ENCODE measurements around the gene ITGA5. TPM values are rescaled to one million over a fixed set of nuclear protein-coding genes. Genes with fewer than 3 reads are reported as not detected.

The ITGA5 gene
- total and polyA plus RNA-seq, 2 of the 13 experiments (the other 11 are each of a cell fraction or from before 2014, with no cell fraction given), result 0.20 to 0.40 TPM

DNA sequence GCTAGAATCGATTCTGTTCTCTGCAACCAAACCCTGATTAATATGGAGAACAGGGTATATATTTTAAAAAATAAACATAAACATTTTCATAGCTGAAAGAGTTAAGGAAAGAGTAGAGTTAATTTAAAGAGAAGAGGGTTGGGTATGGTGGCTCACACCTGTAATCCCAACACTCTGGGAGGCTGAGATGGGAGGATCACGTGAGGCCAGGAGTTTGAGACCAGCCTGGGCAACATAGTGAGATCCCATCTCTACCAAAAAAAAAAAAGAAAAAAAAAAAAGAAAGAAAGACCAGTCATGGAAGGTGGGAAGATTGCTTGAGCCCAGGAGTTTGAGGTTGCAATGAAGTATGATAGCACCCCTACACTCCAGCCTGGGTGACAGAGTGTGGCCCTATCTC is 28.9 kb upstream of the ITGA5 start:
- Histone ChIP-seq H3K4me2 (ENCODE audit: low read depth, low read length) (no peak overlapping the region), H3K27me3 (ENCODE audit: control insufficient read depth in 1 of 2, insufficient read depth in 2 of 2, low read length in 2 of 2) (0 out of 5 replicates have a peak, but pooled peaks cover 0 to 3% of the 10 kb centered on the region in 2 experiments), H3K36me3 (replicated peaks in 1 of 2; ENCODE audit: control insufficient read depth in 1 of 2, insufficient read depth in 2 of 2, low read length in 2 of 2) (no peaks in the 10 kb centered on the region), H3K27ac (ENCODE audit: extremely low read length, insufficient read depth, low read length) (no peak overlapping the region), H3K9me3 (ENCODE audit: low read length) (no peaks in the 10 kb centered on the region), H3K4me1 (ENCODE audit: insufficient read depth, low read length) (peaks cover 6% of the 10 kb centered on the region; the same call in 1 of the 2 replicates), H3K79me2 (ENCODE audit: insufficient read depth, low read length) (no peaks in the 10 kb centered on the region), H3K9ac (ENCODE audit: insufficient read depth, low read depth, low read length) (no peak overlapping the region), H4K20me1 (ENCODE audit: insufficient read depth, low read length) (no peaks in the 10 kb centered on the region), H3K4me3 (replicated peaks in 1 of 3; ENCODE audit: insufficient read depth in 1 of 3, low read depth in 2 of 3, low read length in 3 of 3) (no peak overlapping the region), H2AFZ (ENCODE audit: low read length) (no peak overlapping the region)
- no peak for FAIRE-seq
- ATAC-seq, result no peak
- ChIA-PET CTCF (ENCODE audit: low intra/inter-chr PET ratio, low total read pairs) (no interaction called here), POLR2A (no interaction called here)
- TF ChIP-seq HOXA5 (CRISPR knock-in tag; IDR thresholded peaks at IDR 0.05) (no peak), ZNF430 (CRISPR knock-in tag; IDR thresholded peaks at IDR 0.05) (no peak), ZSCAN5A (CRISPR knock-in tag; IDR thresholded peaks at IDR 0.05; ENCODE audit: borderline replicate concordance) (no peak), SUZ12 (IDR thresholded peaks at IDR 0.05; ENCODE audit: low read depth, low read length) (no peak), ATF6 (CRISPR knock-in tag; conservative IDR thresholded peaks at IDR 0.05) (no peak), ZFP82 (CRISPR knock-in tag; IDR thresholded peaks at IDR 0.05; ENCODE audit: borderline replicate concordance) (no peak), ZNF7 (CRISPR knock-in tag; IDR thresholded peaks at IDR 0.05) (no peak), GZF1 (CRISPR knock-in tag; IDR thresholded peaks at IDR 0.05) (no peak)
- intact Hi-C loops (cut with micrococcal nuclease; ENCODE audit: unreplicated experiment) (no loop called here), in situ Hi-C loops (cut with HindIII; ENCODE audit: extremely low pct_ligation_motif_present, low pct_unique_long_range_greater_than_20kb) (no loop called here)
- WGBS (ENCODE audit: low lambda C conversion rate), result 0% methylated on average over 2 of the region's 2 CpGs
- DNase-seq (ENCODE audit: low spot score), result no peak
- no TSS peak for BruUV-seq (replicated peaks)
